Osteoblast (primary cell): Measurements from ENCODE around the gene ZBTB9. TPM values are rescaled to one million over a fixed set of nuclear protein-coding genes. Genes with fewer than 3 reads are reported as not detected.
A peak's percentile ranks its signal among the peaks of the same experiment; 100 is the strongest.

ENCODE experiments used
- DNase-seq: peaks from one replicate; pipeline ENCODE4 v3.0.0; 2011; ENCODE audit warnings: low spot score, mixed read lengths; ENCODE audit not compliant: insufficient read length; ENCODE audit errors: missing footprints
- H2AFZ ChIP-seq: 2 replicates; pipeline ENCODE4 v1.6.0; 2011; ENCODE audit warnings: mild to moderate bottlenecking, low read length
- H3K27ac ChIP-seq: 2 replicates; pipeline ENCODE4 v1.5.1; 2011; ENCODE audit warnings: mild to moderate bottlenecking, low read depth, low read length, moderate library complexity
- H3K27me3 ChIP-seq: 2 replicates; pipeline ENCODE4 v1.6.0; 2012; ENCODE audit warnings: mild to moderate bottlenecking, control low read depth, inconsistent platforms, low read length, moderate library complexity; ENCODE audit not compliant: insufficient read depth
- H3K36me3 ChIP-seq: 2 replicates; pipeline ENCODE4 v1.5.1; 2011; ENCODE audit warnings: mild to moderate bottlenecking, low read length, control low read depth, moderate library complexity; ENCODE audit not compliant: insufficient read depth
- H3K4me1 ChIP-seq: 2 replicates; pipeline ENCODE4 v1.5.1; 2011; ENCODE audit warnings: mild to moderate bottlenecking, low read length, control low read depth, moderate library complexity; ENCODE audit not compliant: insufficient read depth
- H3K4me2 ChIP-seq: 2 replicates; pipeline ENCODE4 v1.6.0; 2011; ENCODE audit warnings: mild to moderate bottlenecking, low read length; ENCODE audit not compliant: insufficient read depth
- H3K4me3 ChIP-seq: fragments of 200-600 bp; sonication (generic); 3 replicates; pipeline ENCODE4 v1.5.1; 2012; ENCODE audit warnings: mild to moderate bottlenecking, low read length, inconsistent platforms; ENCODE audit not compliant: insufficient read depth
- H3K79me2 ChIP-seq: 2 replicates; pipeline ENCODE4 v1.6.0; 2012; ENCODE audit warnings: mild to moderate bottlenecking, low read length, control low read depth, inconsistent platforms; ENCODE audit not compliant: insufficient read depth
- H3K9me3 ChIP-seq: 2 replicates; pipeline ENCODE4 v1.5.1; 2011; ENCODE audit warnings: low read depth, low read length, control low read depth
- H4K20me1 ChIP-seq: 2 replicates; pipeline ENCODE4 v1.6.0; 2012; ENCODE audit warnings: mild to moderate bottlenecking, low read length, control low read depth; ENCODE audit not compliant: insufficient read depth
- total RNA-seq: library from RNA; depleted of rRNA; stranded (reverse); fragments of >200 nt; gene quantifications from 2 replicates; pipeline ENCODE4 v1.2.3, GENCODE V29; 2012
- TF ChIP-seq, protein P1 (sequence below): IDR thresholded peaks from 2 replicates; pipeline ENCODE4 v1.5.1; 2011; ENCODE audit warnings: mild to moderate bottlenecking, low read depth, low read length, moderate library complexity; ENCODE audit errors: extremely low read depth

ZBTB9 gene
- total RNA-seq, 1 donor: 4.7 TPM

DNA sequence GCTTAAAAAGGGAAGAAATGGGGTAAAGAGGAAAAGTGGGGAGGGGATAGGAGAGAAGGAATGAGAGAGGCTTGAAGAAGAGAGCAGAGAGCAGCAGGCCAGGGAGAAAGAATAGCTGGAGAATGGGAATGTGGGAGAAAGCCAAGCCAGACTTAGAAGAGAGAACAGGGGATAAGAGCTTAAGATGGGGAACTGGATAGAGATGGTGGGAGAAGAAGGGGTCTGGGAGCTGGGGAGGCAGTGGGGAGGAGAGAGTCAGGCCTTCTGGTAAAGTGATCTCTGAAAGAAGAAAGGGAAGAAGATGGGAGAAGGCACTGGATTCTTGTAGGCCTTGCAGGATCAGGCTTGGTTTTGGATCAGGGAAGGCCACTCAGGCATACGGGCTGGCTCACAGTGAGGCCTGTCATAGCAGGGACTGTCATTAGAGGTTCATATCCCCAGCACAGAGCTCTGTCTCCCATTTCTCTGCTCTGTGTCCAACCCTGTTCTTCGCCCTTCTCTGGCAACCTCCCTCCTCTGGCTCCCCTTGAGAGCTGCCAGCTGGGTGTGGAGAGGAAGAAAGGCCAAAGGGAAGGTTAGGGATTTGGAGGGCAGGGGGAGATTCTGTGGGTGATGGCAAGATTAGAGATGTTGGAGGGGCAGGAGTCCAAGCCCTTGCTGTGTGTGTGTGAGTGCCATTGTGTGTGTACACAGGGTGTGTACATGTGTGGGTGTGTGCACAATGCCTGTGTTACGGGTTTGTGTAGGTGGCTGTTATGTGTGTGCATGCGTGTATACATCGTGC is 25.2 kb upstream of the ZBTB9 start:
- TF ChIP-seq, protein P1, sequence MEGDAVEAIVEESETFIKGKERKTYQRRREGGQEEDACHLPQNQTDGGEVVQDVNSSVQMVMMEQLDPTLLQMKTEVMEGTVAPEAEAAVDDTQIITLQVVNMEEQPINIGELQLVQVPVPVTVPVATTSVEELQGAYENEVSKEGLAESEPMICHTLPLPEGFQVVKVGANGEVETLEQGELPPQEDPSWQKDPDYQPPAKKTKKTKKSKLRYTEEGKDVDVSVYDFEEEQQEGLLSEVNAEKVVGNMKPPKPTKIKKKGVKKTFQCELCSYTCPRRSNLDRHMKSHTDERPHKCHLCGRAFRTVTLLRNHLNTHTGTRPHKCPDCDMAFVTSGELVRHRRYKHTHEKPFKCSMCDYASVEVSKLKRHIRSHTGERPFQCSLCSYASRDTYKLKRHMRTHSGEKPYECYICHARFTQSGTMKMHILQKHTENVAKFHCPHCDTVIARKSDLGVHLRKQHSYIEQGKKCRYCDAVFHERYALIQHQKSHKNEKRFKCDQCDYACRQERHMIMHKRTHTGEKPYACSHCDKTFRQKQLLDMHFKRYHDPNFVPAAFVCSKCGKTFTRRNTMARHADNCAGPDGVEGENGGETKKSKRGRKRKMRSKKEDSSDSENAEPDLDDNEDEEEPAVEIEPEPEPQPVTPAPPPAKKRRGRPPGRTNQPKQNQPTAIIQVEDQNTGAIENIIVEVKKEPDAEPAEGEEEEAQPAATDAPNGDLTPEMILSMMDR: no peak

DNA sequence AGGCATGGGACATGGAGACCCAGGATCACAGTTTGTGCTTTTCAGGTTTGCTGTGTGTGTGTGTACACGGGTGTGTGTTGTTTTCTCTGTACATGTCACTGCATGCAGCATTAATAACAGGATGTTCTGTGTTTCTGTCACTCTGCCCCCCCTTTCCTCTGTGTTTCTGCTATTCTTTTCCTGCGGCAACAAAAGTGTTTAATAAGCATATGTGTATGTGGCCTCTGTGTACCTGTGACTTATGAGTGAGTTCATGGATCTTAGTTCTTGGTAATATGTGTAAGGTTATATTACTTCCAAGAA is 24.7 kb upstream of the ZBTB9 start:
- TF ChIP-seq, protein P1: no peak
- Histone ChIP-seq H3K9me3 (no peaks in the 10 kb centered on the region), H3K4me1 (peaks cover 28% of the 10 kb centered on the region), H3K4me2 (no peak overlapping the region), H3K36me3 (peaks cover 7% of the 10 kb centered on the region), H3K4me3 (no peak overlapping the region), H4K20me1 (peaks cover 40% of the 10 kb centered on the region), H2AFZ (no peak overlapping the region), H3K27ac (no peak overlapping the region), H3K27me3 (no peaks in the 10 kb centered on the region), H3K79me2 (peaks cover 49% of the 10 kb centered on the region)
- no peak for DNase-seq

More for the DNA sequence above, 25.2 kb upstream of the ZBTB9 start:
- H3K27me3 ChIP-seq: no peaks in the 10 kb centered on the region
- peak overlapping the region; percentile 71 for H3K4me2 ChIP-seq
- peaks cover 53% of the 10 kb centered on the region for H3K79me2 ChIP-seq
- no peak overlapping the region for H3K27ac ChIP-seq
- peak overlapping the region; percentile 79 for H3K4me3 ChIP-seq
- no peak for DNase-seq
- no peaks in the 10 kb centered on the region for H3K9me3 ChIP-seq
- H2AFZ ChIP-seq: no peak overlapping the region
- peaks cover 40% of the 10 kb centered on the region for H4K20me1 ChIP-seq
- peaks cover 34% of the 10 kb centered on the region for H3K4me1 ChIP-seq
- H3K36me3 ChIP-seq: peaks cover 11% of the 10 kb centered on the region

DNA sequence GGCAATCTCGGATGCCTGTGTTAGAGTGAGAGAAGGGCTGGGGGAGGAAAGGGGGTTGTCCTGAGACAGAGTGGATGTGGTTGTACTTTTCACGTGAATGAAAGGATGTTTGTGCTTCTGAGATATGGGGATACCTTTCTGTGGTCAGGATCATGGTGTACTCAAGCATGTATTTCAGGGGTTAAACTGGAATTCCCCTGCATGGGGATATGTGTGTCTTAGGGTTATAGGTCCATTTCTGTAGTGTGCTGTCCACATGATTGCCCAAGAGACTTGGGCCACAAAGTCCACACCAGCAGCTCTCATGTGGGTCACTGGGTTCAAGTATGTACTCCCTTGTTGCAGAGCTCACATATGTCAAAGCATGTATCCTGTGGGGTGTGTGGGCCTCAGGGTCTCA is 24.0 kb upstream of the ZBTB9 start:
- Histone ChIP-seq H3K4me1 (peaks cover 22% of the 10 kb centered on the region), H2AFZ (no peak overlapping the region), H3K27ac (no peak overlapping the region), H3K4me2 (no peak overlapping the region), H3K79me2 (peaks cover 49% of the 10 kb centered on the region), H3K4me3 (no peak overlapping the region), H3K36me3 (peaks cover 11% of the 10 kb centered on the region), H3K9me3 (no peaks in the 10 kb centered on the region), H3K27me3 (no peaks in the 10 kb centered on the region), H4K20me1 (peaks cover 40% of the 10 kb centered on the region)
- TF ChIP-seq, protein P1: no peak
- no peak for DNase-seq

DNA sequence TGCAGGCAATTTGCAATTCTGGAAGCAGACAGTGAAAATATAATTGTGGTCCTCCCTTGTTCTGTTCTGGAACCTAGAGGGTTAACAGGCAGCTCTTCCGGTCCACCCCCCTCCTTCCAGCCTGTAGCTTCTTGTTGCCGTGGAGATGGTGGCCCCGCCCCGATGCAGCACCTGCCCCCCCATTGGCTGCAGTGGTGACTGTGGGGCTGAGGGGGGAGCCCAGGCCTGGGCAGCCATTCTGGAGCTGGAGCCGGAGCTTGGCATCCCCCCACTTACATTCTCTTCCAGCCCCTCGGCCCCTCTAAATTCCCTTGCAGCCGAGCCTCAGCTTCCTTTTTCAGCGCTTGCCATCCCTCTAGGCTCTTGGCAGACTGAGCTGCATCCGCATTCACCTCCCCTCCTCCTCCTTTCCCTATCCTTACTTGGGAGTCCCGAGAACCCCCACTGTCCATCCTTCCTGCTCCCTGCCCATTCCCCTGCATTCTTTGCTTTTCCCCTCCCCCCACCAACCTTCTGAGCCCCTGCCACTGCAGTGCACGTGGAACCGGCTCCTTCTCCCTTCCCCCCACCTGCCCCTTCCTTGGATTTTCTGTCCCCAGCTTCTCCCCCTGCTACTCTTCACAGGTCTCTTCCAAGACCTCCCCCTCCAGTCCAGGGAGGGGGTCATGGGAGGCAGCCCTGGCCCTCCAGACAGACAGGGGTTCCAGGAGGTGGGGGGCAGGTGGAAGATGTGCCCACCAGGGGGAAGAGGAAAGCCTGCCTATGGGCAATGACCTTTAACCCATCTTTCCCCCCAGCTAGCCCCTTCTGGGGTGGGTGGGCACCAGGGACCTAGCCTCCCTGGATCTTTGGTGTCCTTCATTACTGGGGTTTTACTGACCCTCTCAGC is 23.1 kb upstream of the ZBTB9 start:
- Histone ChIP-seq H4K20me1 (peaks cover 40% of the 10 kb centered on the region), H3K27me3 (no peaks in the 10 kb centered on the region), H3K4me3 (no peak overlapping the region), H3K27ac (no peak overlapping the region), H3K9me3 (no peaks in the 10 kb centered on the region), H3K4me1 (peaks cover 22% of the 10 kb centered on the region), H3K36me3 (peaks cover 19% of the 10 kb centered on the region), H2AFZ (no peak overlapping the region), H3K79me2 (peaks cover 49% of the 10 kb centered on the region), H3K4me2 (no peak overlapping the region)
- TF ChIP-seq, protein P1: no peak
- peak; percentile 96 for DNase-seq
